Measurements from ENCODE around the gene LETM1. TPM values are rescaled to one million over a fixed set of nuclear protein-coding genes. Genes with fewer than 3 reads are reported as not detected.

LETM1 gene
- total and polyA plus RNA-seq, 2 of the 8 experiments (the other 6 are each of a cell fraction or from before 2014, with no cell fraction given) = 19.8 to 50.1 TPM

DNA sequence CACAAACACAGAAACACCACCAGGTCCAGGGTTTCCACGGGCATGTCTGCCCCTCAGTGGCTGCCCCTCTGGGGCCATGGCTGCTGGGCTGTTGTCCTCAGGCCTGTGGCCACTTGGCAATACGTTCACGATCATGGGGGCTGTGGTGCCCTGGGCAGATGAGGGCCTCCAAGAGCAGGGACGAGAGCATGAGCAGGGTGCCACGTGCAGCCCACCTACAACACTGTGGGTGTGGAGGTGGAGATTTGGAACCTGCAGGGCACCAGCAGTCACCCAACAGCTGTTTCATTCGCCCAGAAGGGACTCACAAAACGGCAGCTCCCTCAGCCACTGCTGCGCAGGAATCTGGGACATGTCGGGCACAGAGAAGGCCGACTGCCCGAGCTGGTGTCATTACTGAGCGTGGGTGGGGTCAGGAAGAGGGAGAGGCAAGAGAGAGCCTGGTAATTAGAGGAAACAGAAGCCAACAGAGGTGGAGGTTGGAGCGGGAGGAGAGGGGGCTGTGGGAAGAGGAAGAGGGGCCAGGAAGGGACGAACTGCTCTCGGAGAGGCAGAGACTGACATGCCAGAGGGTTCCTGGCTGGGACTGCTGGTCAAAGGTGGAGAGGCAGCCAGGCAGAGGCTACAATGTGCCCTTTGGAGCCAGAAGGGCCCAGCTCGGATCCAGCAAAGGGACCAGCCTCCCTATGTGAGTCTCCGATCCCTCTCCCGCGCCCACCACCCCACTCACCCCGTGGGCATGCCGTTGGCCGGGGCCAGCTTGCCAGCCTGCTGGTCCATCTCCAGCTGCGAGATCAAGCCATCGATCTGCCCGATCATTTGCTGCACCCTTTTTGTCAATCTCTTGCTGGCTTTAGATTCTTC is 39.7 kb downstream of the LETM1 start (continued):
- TF ChIP-seq, protein P1, sequence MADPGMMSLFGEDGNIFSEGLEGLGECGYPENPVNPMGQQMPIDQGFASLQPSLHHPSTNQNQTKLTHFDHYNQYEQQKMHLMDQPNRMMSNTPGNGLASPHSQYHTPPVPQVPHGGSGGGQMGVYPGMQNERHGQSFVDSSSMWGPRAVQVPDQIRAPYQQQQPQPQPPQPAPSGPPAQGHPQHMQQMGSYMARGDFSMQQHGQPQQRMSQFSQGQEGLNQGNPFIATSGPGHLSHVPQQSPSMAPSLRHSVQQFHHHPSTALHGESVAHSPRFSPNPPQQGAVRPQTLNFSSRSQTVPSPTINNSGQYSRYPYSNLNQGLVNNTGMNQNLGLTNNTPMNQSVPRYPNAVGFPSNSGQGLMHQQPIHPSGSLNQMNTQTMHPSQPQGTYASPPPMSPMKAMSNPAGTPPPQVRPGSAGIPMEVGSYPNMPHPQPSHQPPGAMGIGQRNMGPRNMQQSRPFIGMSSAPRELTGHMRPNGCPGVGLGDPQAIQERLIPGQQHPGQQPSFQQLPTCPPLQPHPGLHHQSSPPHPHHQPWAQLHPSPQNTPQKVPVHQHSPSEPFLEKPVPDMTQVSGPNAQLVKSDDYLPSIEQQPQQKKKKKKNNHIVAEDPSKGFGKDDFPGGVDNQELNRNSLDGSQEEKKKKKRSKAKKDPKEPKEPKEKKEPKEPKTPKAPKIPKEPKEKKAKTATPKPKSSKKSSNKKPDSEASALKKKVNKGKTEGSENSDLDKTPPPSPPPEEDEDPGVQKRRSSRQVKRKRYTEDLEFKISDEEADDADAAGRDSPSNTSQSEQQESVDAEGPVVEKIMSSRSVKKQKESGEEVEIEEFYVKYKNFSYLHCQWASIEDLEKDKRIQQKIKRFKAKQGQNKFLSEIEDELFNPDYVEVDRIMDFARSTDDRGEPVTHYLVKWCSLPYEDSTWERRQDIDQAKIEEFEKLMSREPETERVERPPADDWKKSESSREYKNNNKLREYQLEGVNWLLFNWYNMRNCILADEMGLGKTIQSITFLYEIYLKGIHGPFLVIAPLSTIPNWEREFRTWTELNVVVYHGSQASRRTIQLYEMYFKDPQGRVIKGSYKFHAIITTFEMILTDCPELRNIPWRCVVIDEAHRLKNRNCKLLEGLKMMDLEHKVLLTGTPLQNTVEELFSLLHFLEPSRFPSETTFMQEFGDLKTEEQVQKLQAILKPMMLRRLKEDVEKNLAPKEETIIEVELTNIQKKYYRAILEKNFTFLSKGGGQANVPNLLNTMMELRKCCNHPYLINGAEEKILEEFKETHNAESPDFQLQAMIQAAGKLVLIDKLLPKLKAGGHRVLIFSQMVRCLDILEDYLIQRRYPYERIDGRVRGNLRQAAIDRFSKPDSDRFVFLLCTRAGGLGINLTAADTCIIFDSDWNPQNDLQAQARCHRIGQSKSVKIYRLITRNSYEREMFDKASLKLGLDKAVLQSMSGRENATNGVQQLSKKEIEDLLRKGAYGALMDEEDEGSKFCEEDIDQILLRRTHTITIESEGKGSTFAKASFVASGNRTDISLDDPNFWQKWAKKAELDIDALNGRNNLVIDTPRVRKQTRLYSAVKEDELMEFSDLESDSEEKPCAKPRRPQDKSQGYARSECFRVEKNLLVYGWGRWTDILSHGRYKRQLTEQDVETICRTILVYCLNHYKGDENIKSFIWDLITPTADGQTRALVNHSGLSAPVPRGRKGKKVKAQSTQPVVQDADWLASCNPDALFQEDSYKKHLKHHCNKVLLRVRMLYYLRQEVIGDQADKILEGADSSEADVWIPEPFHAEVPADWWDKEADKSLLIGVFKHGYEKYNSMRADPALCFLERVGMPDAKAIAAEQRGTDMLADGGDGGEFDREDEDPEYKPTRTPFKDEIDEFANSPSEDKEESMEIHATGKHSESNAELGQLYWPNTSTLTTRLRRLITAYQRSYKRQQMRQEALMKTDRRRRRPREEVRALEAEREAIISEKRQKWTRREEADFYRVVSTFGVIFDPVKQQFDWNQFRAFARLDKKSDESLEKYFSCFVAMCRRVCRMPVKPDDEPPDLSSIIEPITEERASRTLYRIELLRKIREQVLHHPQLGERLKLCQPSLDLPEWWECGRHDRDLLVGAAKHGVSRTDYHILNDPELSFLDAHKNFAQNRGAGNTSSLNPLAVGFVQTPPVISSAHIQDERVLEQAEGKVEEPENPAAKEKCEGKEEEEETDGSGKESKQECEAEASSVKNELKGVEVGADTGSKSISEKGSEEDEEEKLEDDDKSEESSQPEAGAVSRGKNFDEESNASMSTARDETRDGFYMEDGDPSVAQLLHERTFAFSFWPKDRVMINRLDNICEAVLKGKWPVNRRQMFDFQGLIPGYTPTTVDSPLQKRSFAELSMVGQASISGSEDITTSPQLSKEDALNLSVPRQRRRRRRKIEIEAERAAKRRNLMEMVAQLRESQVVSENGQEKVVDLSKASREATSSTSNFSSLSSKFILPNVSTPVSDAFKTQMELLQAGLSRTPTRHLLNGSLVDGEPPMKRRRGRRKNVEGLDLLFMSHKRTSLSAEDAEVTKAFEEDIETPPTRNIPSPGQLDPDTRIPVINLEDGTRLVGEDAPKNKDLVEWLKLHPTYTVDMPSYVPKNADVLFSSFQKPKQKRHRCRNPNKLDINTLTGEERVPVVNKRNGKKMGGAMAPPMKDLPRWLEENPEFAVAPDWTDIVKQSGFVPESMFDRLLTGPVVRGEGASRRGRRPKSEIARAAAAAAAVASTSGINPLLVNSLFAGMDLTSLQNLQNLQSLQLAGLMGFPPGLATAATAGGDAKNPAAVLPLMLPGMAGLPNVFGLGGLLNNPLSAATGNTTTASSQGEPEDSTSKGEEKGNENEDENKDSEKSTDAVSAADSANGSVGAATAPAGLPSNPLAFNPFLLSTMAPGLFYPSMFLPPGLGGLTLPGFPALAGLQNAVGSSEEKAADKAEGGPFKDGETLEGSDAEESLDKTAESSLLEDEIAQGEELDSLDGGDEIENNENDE (IDR thresholded peaks at IDR 0.05; ENCODE audit: insufficient replicate concordance, low read length) = no peak
- no peak for TF ChIP-seq POLR2AphosphoS5 (IDR thresholded peaks at IDR 0.05; ENCODE audit: low read depth, low read length)
